ENCODE data around the gene FRAS1. TPM values are rescaled to one million over a fixed set of nuclear protein-coding genes. Genes with fewer than 3 reads are reported as not detected.

FRAS1 gene
- total and polyA plus RNA-seq, 2 donors (not counting 3 experiments of a cell fraction or from before 2014, with no cell fraction given) = 1.4 to 3.6 TPM

GRCh38 chr4:78457751-78458150, 400.6 kb downstream of the FRAS1 start:
- Histone ChIP-seq H3K27ac (ENCODE audit: insufficient read depth, low read depth, low read length) (no peak overlapping the region), H3K4me2 (ENCODE audit: insufficient read depth, low read length) (no peak overlapping the region), H3K36me3 (ENCODE audit: control insufficient read depth in 2 of 2, extremely low read depth in 1 of 2, insufficient read depth in 2 of 2, low read length in 2 of 2) (no peaks in the 10 kb centered on the region), H3K4me1 (ENCODE audit: control insufficient read depth, extremely low read depth, insufficient read depth, low read length) (no peaks in the 10 kb centered on the region), H3K27me3 (ENCODE audit: control insufficient read depth in 2 of 2, insufficient read depth in 2 of 2, low read length in 2 of 2) (no peaks in the 10 kb centered on the region), H3K9ac (replicated peaks; ENCODE audit: extremely low read depth, insufficient read depth, low read length) (no peak overlapping the region), H3K4me3 (replicated peaks in 1 of 3; ENCODE audit: insufficient read depth in 1 of 3, low read depth in 1 of 3, low read length in 3 of 3) (no peak overlapping the region), H3K79me2 (ENCODE audit: control insufficient read depth, insufficient read depth, low read length) (no peaks in the 10 kb centered on the region), H3K9me1 (replicated peaks; ENCODE audit: control insufficient read depth, extremely low read depth, insufficient read depth, low read length) (no peaks in the 10 kb centered on the region), H2AFZ (ENCODE audit: low read depth, low read length) (no peak overlapping the region), H4K20me1 (replicated peaks; ENCODE audit: control insufficient read depth, extremely low read depth, insufficient read depth, low read length) (no peaks in the 10 kb centered on the region), H3K9me3 (replicated peaks; ENCODE audit: control insufficient read depth, insufficient read depth, low read length) (no peaks in the 10 kb centered on the region)
- dilution Hi-C loops (cut with MboI; ENCODE audit: extremely low pct_ligation_motif_present, low sequenced_read_pairs) = no loop called here
- intact Hi-C loops (cut with micrococcal nuclease) = no loop called here
- no TSS peak for BruUV-seq (replicated peaks)
- no peak for TF ChIP-seq MAX (IDR thresholded peaks at IDR 0.05; ENCODE audit: insufficient read depth, insufficient read length)
- no peak for TF ChIP-seq CTCF (IDR thresholded peaks at IDR 0.05; ENCODE audit: extremely low read depth in 1 of 2, insufficient read depth in 1 of 2, low read depth in 1 of 2, low read length in 2 of 2)
- TF ChIP-seq POLR2A (IDR thresholded peaks at IDR 0.05; ENCODE audit: low read depth, low read length) = no peak
- TF ChIP-seq POLR2AphosphoS5 (IDR thresholded peaks at IDR 0.05; ENCODE audit: insufficient read depth, low read depth, low read length) = no peak
- TF ChIP-seq GATA2 (IDR thresholded peaks at IDR 0.05; ENCODE audit: insufficient read depth, insufficient read length, low read depth, low read length) = no peak
- no peak for TF ChIP-seq FOS (IDR thresholded peaks at IDR 0.05; ENCODE audit: borderline replicate concordance, insufficient read depth, low read length)
- no peak for TF ChIP-seq EZH2 (IDR thresholded peaks at IDR 0.05; ENCODE audit: borderline replicate concordance, low read depth, low read length, severe bottlenecking)
- TF ChIP-seq MYC (IDR thresholded peaks at IDR 0.05; ENCODE audit: low read depth, low read length) = no peak
- FAIRE-seq = no peak
- CTCF ChIA-PET = interaction anchor here (1.5 to 1.6 kb wide), 2 partner anchors 11 to 14 kb away, joined by 3 to 5 read pairs; no protein-coding TSS in a partner anchor
- POLR2A ChIA-PET = no interaction called here
- no peak for DNase-seq (ENCODE audit: low read depth, low spot score)

All from endothelial cell of umbilical vein (primary cell).